ENCODE measurements around the gene XIRP2.
"Not testable (repeated sequence)": the region's sequence is repeated elsewhere in the genome, so short reads cannot be mapped to it uniquely, and the experiment has no call there.

XIRP2 gene

GRCh38 chr2:166944909-166945308 lies 56.6 kb downstream of the XIRP2 start:
- DNase-seq: no peak

- DNase-seq: no peak
Measured at GRCh38 chr2:166957686-166958085, 69.4 kb downstream of the XIRP2 start.

- no peak for DNase-seq
Measured at GRCh38 chr2:166958986-166959481, 70.8 kb downstream of the XIRP2 start.

- no peak for DNase-seq
Measured at GRCh38 chr2:166959556-166959955, 71.3 kb downstream of the XIRP2 start.

GRCh38 chr2:166960702-166961270 lies 72.5 kb downstream of the XIRP2 start:
- no peak for DNase-seq

GRCh38 chr2:166961933-166962332 lies 73.7 kb downstream of the XIRP2 start:
- DNase-seq: no peak

GRCh38 chr2:166969486-166969885 lies 81.2 kb downstream of the XIRP2 start:
- DNase-seq: no peak

- DNase-seq: no peak
Measured at GRCh38 chr2:166972002-166972401, 83.7 kb downstream of the XIRP2 start.

- no peak for DNase-seq
Measured at GRCh38 chr2:166972418-166972817, 84.1 kb downstream of the XIRP2 start.

- no peak for DNase-seq
Measured at GRCh38 chr2:166984188-166984587, 95.9 kb downstream of the XIRP2 start.

GRCh38 chr2:166984797-166985196 lies 96.5 kb downstream of the XIRP2 start:
- DNase-seq: no peak

- no peak for DNase-seq
Measured at GRCh38 chr2:166994588-166995336, 106.5 kb downstream of the XIRP2 start.

GRCh38 chr2:166996465-166996864 lies 108.2 kb downstream of the XIRP2 start:
- no peak for DNase-seq

- DNase-seq: no peak
Measured at GRCh38 chr2:167001165-167001564, 112.9 kb downstream of the XIRP2 start.

GRCh38 chr2:167005096-167005495 lies 116.8 kb downstream of the XIRP2 start:
- no peak for DNase-seq

- no peak for DNase-seq
Measured at GRCh38 chr2:167013227-167013626, 124.9 kb downstream of the XIRP2 start.

GRCh38 chr2:167015806-167016205 lies 127.5 kb downstream of the XIRP2 start:
- DNase-seq: no peak

- no peak for DNase-seq
Measured at GRCh38 chr2:167017021-167017420, 128.7 kb downstream of the XIRP2 start.

- no peak for DNase-seq
Measured at GRCh38 chr2:167018590-167018989, 130.3 kb downstream of the XIRP2 start.

- no peak for DNase-seq
Measured at GRCh38 chr2:167028503-167028902, 140.2 kb downstream of the XIRP2 start.

- not testable (repeated sequence) for DNase-seq
Measured at GRCh38 chr2:167034976-167035375, 146.7 kb downstream of the XIRP2 start.

- no peak for DNase-seq
Measured at GRCh38 chr2:167048829-167049228, 160.5 kb downstream of the XIRP2 start.

- no peak for DNase-seq
Measured at GRCh38 chr2:167049659-167050058, 161.4 kb downstream of the XIRP2 start.

- no peak for DNase-seq
Measured at GRCh38 chr2:167052825-167053224, 164.5 kb downstream of the XIRP2 start.

- DNase-seq: no peak
Measured at GRCh38 chr2:167054881-167055280, 166.6 kb downstream of the XIRP2 start.
